Skeletal muscle satellite cell (primary cell): ENCODE results near the gene EOLA1.

Source experiments
- H3K27me3 ChIP-seq: 2 replicates; pipeline ENCODE4 v1.7.0; 2013; ENCODE audit warnings: low read length; ENCODE audit not compliant: control insufficient read depth, insufficient read depth
- H3K36me3 ChIP-seq: 2 replicates; pipeline ENCODE4 v1.7.0; 2013; ENCODE audit warnings: mild to moderate bottlenecking, control low read depth, low read length; ENCODE audit not compliant: insufficient read depth
- H3K4me1 ChIP-seq: 2 replicates; pipeline ENCODE4 v1.7.0; 2013; ENCODE audit warnings: low read length; ENCODE audit not compliant: control insufficient read depth, insufficient read depth
- H3K4me2 ChIP-seq: 2 replicates; pipeline ENCODE4 v1.7.0; 2013; ENCODE audit warnings: mild to moderate bottlenecking, low read length
- H3K4me3 ChIP-seq: 2 replicates; pipeline ENCODE4 v1.7.0; 2013; ENCODE audit warnings: low read length
- H3K9ac ChIP-seq: 2 replicates; pipeline ENCODE4 v1.7.0; 2013; ENCODE audit warnings: mild to moderate bottlenecking, low read depth, low read length, moderate library complexity
- H3K9me3 ChIP-seq: replicated peaks from 2 replicates; pipeline ENCODE4 v1.7.0; 2013; ENCODE audit warnings: mild to moderate bottlenecking, control low read depth, low read length

The EOLA1 gene

DNA sequence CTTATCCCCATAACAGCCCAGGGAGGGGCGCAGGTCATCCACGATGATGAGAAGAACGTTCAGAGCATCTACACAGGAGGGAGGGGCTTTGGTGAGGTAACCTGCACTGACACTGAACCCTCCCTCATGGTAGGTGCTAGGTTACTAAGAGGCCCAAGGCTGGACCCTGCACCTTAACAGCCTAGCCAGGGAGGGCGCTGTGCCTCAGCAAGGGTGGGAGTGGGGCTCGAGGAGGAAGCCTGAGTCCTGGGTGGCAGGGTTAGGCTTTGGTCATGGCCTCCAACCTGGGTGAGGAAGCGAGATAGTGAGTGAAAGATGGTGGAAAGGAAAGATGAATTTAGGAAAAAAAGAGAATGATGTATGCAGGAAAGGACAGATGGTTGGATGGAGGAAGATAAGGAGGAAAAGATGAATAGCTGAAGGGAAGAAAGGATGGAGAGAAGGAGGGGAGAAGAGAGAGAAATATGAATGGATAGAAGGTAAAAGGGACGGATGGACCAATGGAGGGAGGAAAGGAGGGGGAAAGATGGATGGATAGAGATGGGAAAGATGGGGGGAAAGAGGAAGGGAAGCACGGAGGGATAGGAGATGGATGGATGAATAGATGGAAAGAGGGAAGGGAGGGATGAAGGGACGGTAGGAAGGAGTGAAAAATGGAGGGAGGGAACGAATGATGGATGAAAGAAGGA is 36.4 kb upstream of the EOLA1 start:
- Histone ChIP-seq H3K9ac (peak overlapping the region; percentile 88), H3K36me3 (peaks cover 15% of the 10 kb centered on the region), H3K4me2 (peak overlapping the region; percentile 75), H3K9me3 (no peaks in the 10 kb centered on the region), H3K4me1 (peaks cover 8% of the 10 kb centered on the region), H3K4me3 (peak overlapping the region; percentile 82), H3K27me3 (peaks cover 2% of the 10 kb centered on the region)

- peak within 1 kb of the TSS; percentile 75 for H3K4me2 ChIP-seq
- peak within 1 kb of the TSS; percentile 82 for H3K4me3 ChIP-seq
- H3K9me3 ChIP-seq, result no peaks in the 10 kb centered on the region
- peaks cover 3% of the 10 kb centered on the region for H3K27me3 ChIP-seq
- H3K9ac ChIP-seq, result peak within 1 kb of the TSS; percentile 88
- H3K4me1 ChIP-seq, result peaks cover 8% of the 10 kb centered on the region
- peaks cover 15% of the 10 kb centered on the region for H3K36me3 ChIP-seq
These were observed 35.7 kb upstream of the EOLA1 start, which contains the start of gene IDS for GRCh38 chrX:149504915-149505651. IDS (minus strand) TSS chrX:149505306; CDS start chrX:149505137, 169 bp downstream.

- Histone ChIP-seq H3K9me3 (no peaks in the 10 kb centered on the region), H3K4me1 (peaks cover 8% of the 10 kb centered on the region), H3K4me3 (peak overlapping the region; percentile 82), H3K36me3 (peaks cover 14% of the 10 kb centered on the region), H3K27me3 (peaks cover 3% of the 10 kb centered on the region), H3K4me2 (peak overlapping the region; percentile 75), H3K9ac (peak overlapping the region; percentile 88)
These were observed 35.1 kb upstream of the EOLA1 start for GRCh38 chrX:149505671-149506070.

DNA sequence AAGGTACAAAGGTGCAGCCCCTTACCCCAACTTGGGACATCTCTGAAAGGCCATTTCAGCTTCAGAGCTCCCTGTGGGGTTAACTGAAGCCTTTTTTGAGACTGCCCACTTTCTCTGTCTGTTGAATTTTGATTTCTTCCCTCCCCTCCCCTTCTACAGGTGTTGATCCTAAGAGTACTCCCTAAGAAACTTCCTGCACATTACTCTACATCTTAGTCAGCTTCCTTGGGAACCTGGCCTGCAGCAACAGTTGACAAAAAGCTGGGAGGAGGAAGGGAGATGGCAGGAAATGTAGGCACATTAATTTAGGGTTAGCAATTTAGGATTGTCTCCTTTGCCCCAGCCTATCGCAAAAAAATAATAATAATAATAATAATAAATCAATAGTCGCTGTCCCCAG is 34.5 kb upstream of the EOLA1 start:
- Histone ChIP-seq H3K9ac (no peak overlapping the region), H3K9me3 (no peaks in the 10 kb centered on the region), H3K4me2 (no peak overlapping the region), H3K36me3 (peaks cover 11% of the 10 kb centered on the region), H3K27me3 (peaks cover 3% of the 10 kb centered on the region), H3K4me3 (no peak overlapping the region), H3K4me1 (peaks cover 8% of the 10 kb centered on the region)

- Histone ChIP-seq H3K9me3 (no peaks in the 10 kb centered on the region), H3K36me3 (no peaks in the 10 kb centered on the region), H3K27me3 (peaks cover 3% of the 10 kb centered on the region), H3K9ac (no peak overlapping the region), H3K4me2 (no peak overlapping the region), H3K4me1 (peaks cover 8% of the 10 kb centered on the region), H3K4me3 (no peak overlapping the region)
These were observed 32.3 kb upstream of the EOLA1 start for GRCh38 chrX:149508467-149508866.

GRCh38 chrX:149510386-149510785 is 30.4 kb upstream of the EOLA1 start:
- Histone ChIP-seq H3K27me3 (peaks cover 3% of the 10 kb centered on the region), H3K4me2 (no peak overlapping the region), H3K36me3 (no peaks in the 10 kb centered on the region), H3K9me3 (no peaks in the 10 kb centered on the region), H3K4me3 (no peak overlapping the region), H3K4me1 (peaks cover 2% of the 10 kb centered on the region), H3K9ac (no peak overlapping the region)

DNA sequence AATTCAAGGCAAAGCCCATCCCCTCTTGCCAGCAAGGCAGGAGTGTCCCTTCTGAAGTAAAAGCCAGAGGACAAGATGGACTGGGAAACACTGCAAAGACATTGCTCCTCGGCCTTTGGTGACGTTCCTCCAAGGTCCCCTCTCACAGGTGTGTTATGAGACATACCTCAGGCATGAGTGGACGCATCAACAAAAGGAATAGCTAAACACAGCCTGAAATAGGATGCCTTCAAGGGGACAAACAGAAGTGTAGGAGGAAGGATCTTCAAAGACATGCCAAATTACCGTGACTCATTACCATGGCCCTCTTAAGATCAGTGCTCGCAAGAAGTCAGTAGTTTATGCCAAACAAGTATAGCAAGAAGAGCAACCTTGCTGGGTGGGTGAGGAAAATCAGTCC is 29.7 kb upstream of the EOLA1 start:
- Histone ChIP-seq H3K4me3 (no peak overlapping the region), H3K27me3 (peaks cover 3% of the 10 kb centered on the region), H3K4me1 (no peaks in the 10 kb centered on the region), H3K9ac (no peak overlapping the region), H3K4me2 (no peak overlapping the region), H3K36me3 (no peaks in the 10 kb centered on the region), H3K9me3 (no peaks in the 10 kb centered on the region)

- no peaks in the 10 kb centered on the region for H3K36me3 ChIP-seq
- H3K4me1 ChIP-seq, result no peaks in the 10 kb centered on the region
- H3K27me3 ChIP-seq, result peaks cover 3% of the 10 kb centered on the region
- H3K9me3 ChIP-seq, result no peaks in the 10 kb centered on the region
- no peak overlapping the region for H3K4me2 ChIP-seq
- no peak overlapping the region for H3K4me3 ChIP-seq
- no peak overlapping the region for H3K9ac ChIP-seq
These were observed 28.5 kb upstream of the EOLA1 start for GRCh38 chrX:149512225-149512885.

- Histone ChIP-seq H3K9ac (no peak overlapping the region), H3K4me1 (no peaks in the 10 kb centered on the region), H3K9me3 (no peaks in the 10 kb centered on the region), H3K4me3 (no peak overlapping the region), H3K36me3 (no peaks in the 10 kb centered on the region), H3K27me3 (peaks cover 3% of the 10 kb centered on the region), H3K4me2 (no peak overlapping the region)
These were observed 26.9 kb upstream of the EOLA1 start for GRCh38 chrX:149513825-149514428.

DNA sequence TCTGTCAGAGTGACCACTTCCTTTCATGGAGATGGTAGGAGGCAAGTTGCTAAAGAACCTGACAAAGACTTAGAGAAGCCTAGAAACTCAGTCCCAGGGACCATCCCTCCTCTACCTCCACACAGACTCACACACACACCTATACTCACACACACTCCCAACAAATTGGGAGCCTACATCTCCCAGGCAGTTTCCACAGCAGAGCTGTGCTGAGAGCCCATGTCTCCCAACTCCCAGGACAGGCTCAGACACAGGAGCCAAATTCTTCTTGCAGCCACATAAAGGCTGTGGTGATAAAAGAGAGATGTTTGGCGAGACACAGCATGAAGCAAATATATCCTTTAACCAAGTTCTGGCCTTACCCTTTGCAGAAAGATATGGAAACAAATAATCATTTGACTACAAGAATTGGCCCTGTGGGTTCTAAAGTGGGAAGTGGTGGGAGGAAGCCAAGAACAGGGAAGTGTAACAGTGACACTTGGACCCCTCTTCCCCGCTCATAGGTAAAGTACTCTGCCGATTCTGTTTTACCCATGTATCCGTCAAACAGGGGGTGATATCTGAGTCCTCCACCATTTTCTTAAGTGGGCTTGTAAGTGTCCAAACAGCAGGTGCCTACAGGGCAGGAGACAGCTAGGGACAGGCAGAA is 24.7 kb upstream of the EOLA1 start:
- Histone ChIP-seq H3K36me3 (no peaks in the 10 kb centered on the region), H3K4me3 (no peak overlapping the region), H3K9me3 (no peaks in the 10 kb centered on the region), H3K9ac (no peak overlapping the region), H3K4me1 (no peaks in the 10 kb centered on the region), H3K27me3 (no peaks in the 10 kb centered on the region), H3K4me2 (no peak overlapping the region)

DNA sequence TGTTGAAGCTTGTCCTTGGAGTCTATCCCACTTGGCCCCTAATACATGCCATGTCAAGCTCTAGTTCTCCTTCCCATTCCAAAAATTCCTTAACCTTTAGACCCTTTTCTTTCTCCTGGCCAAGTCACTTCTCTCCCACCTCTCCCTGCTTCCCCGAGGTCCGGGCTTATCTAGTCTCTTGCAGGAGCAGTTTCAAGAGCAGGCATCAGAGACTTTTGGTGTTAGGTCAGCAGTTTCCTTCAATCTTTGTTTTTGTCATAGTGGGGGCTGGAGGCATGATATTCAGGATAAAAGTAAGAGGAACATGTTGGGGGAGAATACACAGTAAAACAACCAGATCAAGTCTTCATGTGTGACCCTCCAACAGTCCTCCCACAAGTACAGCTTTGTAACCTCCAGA is 24.2 kb upstream of the EOLA1 start:
- Histone ChIP-seq H3K9me3 (no peaks in the 10 kb centered on the region), H3K36me3 (no peaks in the 10 kb centered on the region), H3K9ac (no peak overlapping the region), H3K4me3 (no peak overlapping the region), H3K27me3 (no peaks in the 10 kb centered on the region), H3K4me2 (no peak overlapping the region), H3K4me1 (no peaks in the 10 kb centered on the region)
